Stomach (tissue), 4 donors: ENCODE results near the gene OR2AK2.

ENCODE experiments used
- CTCF ChIP-seq, 7 experiments: fragments of 450-650 bp in 4 of 7; fragments of 200-600 bp in 3 of 7; sonication (generic) in 3 of 7; IDR thresholded peaks; one replicate each; pipeline ENCODE4 v1.5.1; 2016 to 2019; ENCODE audit warnings: antibody characterized with exemption in 7 of 7, control low read depth in 2 of 7, mild to moderate bottlenecking in 1 of 7
- EP300 ChIP-seq: sonication (generic); formaldehyde crosslinking; IDR thresholded peaks from one replicate; pipeline ENCODE4 v1.6.1; 2017; ENCODE audit warnings: antibody characterized with exemption
- POLR2A ChIP-seq, 4 donors: fragments of 450-650 bp; IDR thresholded peaks; one replicate each; pipeline ENCODE4 v1.6.1; 2016; ENCODE audit warnings: antibody characterized with exemption in 4 of 4, control low read depth in 2 of 4, mild to moderate bottlenecking in 1 of 4, moderate library complexity in 1 of 4
- POLR2AphosphoS5 ChIP-seq, 3 donors: sonication (generic); formaldehyde crosslinking; IDR thresholded peaks; one replicate each; pipeline ENCODE4 v1.6.1; 2016; ENCODE audit warnings: antibody characterized with exemption in 3 of 3

- no peak for TF ChIP-seq CTCF (IDR thresholded peaks at IDR 0.05)
- TF ChIP-seq POLR2A (IDR thresholded peaks at IDR 0.05): no peak
- no peak for TF ChIP-seq POLR2AphosphoS5 (IDR thresholded peaks at IDR 0.05)
- TF ChIP-seq EP300: no peak
These were observed 50.8 kb downstream of the OR2AK2 start for GRCh38 chr1:248015803-248016202.
